Muscle of leg (tissue), 11 donors: Measurements from ENCODE around the gene WAC. TPM values are rescaled to one million over a fixed set of nuclear protein-coding genes. Genes with fewer than 3 reads are reported as not detected.
A peak's percentile ranks its signal among the peaks of the same experiment; 100 is the strongest.

Experiments
- DNase-seq: peaks from one replicate; pipeline ENCODE4 v3.0.0; 2013
- H3K27ac ChIP-seq: one replicate; pipeline ENCODE4 v1.5.1; 2013; ENCODE audit warnings: mild to moderate bottlenecking, low read length, control low read depth
- H3K27me3 ChIP-seq: one replicate; pipeline ENCODE4 v1.6.1; 2013; ENCODE audit warnings: low read length; ENCODE audit not compliant: control insufficient read depth, insufficient read depth
- H3K36me3 ChIP-seq: one replicate; pipeline ENCODE4 v1.6.1; 2013; ENCODE audit warnings: low read length; ENCODE audit not compliant: control insufficient read depth, insufficient read depth
- H3K4me1 ChIP-seq: one replicate; pipeline ENCODE4 v1.6.1; 2013; ENCODE audit warnings: low read length; ENCODE audit not compliant: control insufficient read depth, insufficient read depth
- H3K4me3 ChIP-seq: one replicate; pipeline ENCODE4 v1.5.1; 2013; ENCODE audit warnings: low read length, control low read depth
- H3K9me3 ChIP-seq: replicated peaks from 2 replicates; pipeline ENCODE4 v1.6.1; 2013; ENCODE audit warnings: low read depth, low read length; ENCODE audit not compliant: control insufficient read depth
- WGBS: methylation state at CpG from one replicate; pipeline ENCODE4 v1.1.5; 2013; ENCODE audit warnings: missing lambda C conversion rate; ENCODE audit not compliant: insufficient coverage; 5-methylcytosine and 5-hydroxymethylcytosine counted together
- polyA plus RNA-seq, 8 donors: library from polyadenylated mRNA; unstranded; fragments of 120-200 nt; gene quantifications; one replicate each; pipeline versions ENCODE4 v1.2.1 to v1.2.3, GENCODE V29; 2013; ENCODE audit warnings: inconsistent platforms in 1 of 8, low replicate concordance in 1 of 8; ENCODE audit not compliant: insufficient read length in 8 of 8, insufficient read depth in 1 of 8
- total RNA-seq: library from RNA; stranded (reverse); fragments of 120-200 nt; gene quantifications from one replicate; pipeline ENCODE4 v1.2.4, GENCODE V29; 2013

Gene WAC
- total and polyA plus RNA-seq, 9 donors: 50.5 to 92.6 (median 80.2) TPM

DNA sequence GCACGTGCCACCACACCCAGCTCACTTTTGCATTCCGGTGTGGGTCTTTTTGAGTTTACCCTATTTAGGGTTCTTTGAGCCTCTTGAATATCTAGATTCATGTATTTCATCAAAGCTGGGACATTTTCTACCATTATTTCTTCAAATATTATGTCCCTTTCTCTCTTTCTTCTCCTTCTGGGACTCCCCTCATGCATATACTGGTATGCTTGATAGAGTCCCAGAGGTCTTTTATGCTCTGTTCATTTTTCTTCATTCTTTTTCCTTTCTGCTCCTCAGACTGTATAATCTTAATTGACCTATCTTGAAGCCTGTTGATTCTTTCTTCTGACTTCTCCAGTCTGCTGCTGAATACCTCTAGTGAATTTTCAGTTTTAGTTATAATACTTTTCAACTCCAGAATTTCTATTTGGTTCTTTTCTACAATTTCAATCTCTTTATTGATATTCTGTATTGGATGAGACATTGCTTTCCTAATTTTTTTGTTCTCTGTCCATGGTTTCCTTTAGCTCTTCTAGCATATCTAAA is 9.1 kb upstream of the WAC start:
- Histone ChIP-seq H3K27ac (no peak overlapping the region), H3K27me3 (no peaks in the 10 kb centered on the region), H3K9me3 (peaks cover 24% of the 10 kb centered on the region), H3K4me1 (no peaks in the 10 kb centered on the region), H3K36me3 (peaks cover 20% of the 10 kb centered on the region), H3K4me3 (no peak overlapping the region)
- no peak for DNase-seq
- WGBS: no CpG with 5 or more reads among the region's 2 CpGs

DNA sequence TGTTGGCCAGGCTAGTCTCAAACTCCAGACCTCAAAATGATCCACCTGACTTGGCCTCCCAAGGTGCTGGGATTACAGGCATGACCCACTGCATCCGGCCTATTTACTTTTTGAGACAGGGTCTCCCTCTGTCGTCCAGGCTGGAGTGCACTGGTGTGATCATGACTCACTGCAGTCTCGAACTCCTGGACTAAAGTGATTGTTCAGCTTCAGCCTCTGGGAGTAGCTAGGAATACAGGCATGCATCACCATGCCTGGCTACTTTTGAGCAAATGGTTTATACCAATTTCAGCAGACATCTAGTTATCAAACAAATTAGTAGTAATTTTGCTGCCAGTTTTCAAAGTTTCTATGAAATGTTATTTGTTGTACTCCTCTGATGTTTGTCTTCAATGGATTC is 2.2 kb upstream of the WAC start:
- Histone ChIP-seq H3K9me3 (no peaks in the 10 kb centered on the region), H3K4me1 (peaks cover 5% of the 10 kb centered on the region), H3K36me3 (peaks cover 5% of the 10 kb centered on the region), H3K27ac (no peak overlapping the region), H3K27me3 (no peaks in the 10 kb centered on the region), H3K4me3 (no peak overlapping the region)
- DNase-seq: no peak
- WGBS: 53% methylated on average over 2 of the region's 3 CpGs

DNA sequence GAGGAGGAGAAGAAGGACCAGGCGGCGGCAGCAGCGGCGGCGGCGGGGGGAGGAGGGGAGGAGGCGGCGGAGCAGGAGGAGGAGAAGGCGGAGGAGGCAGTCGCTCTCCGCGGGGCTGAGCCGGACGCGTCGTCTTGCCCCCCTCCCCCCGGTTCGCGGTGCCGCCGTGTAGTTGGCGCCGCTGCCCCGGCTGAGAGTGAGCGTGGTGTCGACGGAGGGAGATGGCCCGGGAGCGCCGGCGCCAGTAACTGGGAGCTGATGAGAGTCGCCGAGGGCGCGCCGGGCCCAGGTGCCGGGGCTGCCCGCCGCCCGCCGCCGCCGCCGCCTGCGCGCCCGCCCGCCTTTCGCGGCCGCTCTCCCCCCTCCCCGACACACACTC is 257 bp downstream of the WAC start:
- H3K4me3 ChIP-seq: peak overlapping the region; percentile 66
- peaks cover 9% of the 10 kb centered on the region for H3K36me3 ChIP-seq
- H3K4me1 ChIP-seq: peaks cover 5% of the 10 kb centered on the region
- no peaks in the 10 kb centered on the region for H3K9me3 ChIP-seq
- WGBS: 1% methylated on average over 14 of the region's 52 CpGs
- H3K27me3 ChIP-seq: no peaks in the 10 kb centered on the region
- DNase-seq: no peak
- peak overlapping the region; percentile 100 for H3K27ac ChIP-seq

DNA sequence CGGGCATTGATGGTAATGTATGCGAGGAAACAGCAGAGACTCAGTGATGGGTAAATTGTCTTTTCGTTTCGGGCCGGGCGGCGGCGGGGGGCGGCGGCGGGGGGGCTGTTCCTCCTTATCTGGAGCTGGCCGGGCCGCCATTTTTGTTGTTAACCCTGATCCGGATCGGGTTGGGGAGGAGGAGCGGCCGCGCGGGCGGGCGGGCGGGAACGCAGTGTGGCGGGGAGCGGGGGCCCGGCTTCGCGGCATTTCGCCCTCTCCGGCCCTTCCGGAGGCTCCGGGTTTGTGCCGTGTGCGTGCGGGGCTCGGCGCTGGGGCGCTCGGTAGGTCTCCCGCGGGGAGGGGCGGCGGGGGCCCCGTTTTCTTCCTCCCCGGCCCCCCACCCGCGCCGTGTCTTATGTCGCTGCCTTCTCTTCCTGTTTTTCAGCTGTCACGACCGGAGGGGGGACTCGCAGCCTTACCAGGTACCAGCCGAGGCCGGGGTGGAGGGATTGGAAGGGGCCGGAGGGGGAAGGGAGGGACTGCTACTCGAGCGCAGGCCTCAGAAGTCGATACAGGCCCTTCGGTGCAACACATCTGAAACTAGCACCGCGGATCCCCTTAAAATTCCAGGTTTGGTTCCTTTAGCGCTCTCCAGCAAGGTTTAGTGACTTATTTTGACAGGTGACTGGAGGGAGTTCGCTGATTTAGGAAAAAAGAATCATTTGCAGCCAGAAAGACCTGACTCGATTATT is 820 bp downstream of the WAC start:
- DNase-seq: peak; percentile 82

DNA sequence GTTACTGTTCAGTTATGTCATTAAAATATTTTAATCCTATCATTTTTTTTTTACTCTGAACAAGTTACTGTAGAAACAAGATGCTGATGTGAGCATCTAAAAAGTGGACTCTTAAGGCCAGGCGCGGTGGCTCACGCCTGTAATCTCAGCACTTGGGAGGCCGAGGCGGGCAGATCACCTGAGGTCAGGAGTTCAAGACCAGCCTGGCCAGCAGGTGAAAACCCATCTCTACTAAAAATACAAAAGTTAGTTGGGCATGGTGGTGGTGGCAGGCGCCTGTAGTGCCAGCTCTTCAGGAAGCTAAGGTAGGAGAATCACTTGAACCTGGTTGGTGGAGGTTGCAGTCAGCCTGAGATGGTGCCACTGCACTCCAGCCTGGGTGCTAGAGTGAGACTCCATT is 2.9 kb downstream of the WAC start:
- DNase-seq: no peak
- Histone ChIP-seq H3K9me3 (no peaks in the 10 kb centered on the region), H3K27ac (no peak overlapping the region), H3K4me1 (peaks cover 3% of the 10 kb centered on the region), H3K36me3 (peaks cover 16% of the 10 kb centered on the region), H3K4me3 (no peak overlapping the region), H3K27me3 (no peaks in the 10 kb centered on the region)
- 96% methylated on average over 4 of the region's 6 CpGs for WGBS

More for the DNA sequence above, 820 bp downstream of the WAC start:
- under 1% methylated on average over 43 of the region's 64 CpGs for WGBS
- peaks cover 5% of the 10 kb centered on the region for H3K4me1 ChIP-seq
- H3K27ac ChIP-seq: peak overlapping the region; percentile 100
- no peaks in the 10 kb centered on the region for H3K9me3 ChIP-seq
- H3K36me3 ChIP-seq: peaks cover 13% of the 10 kb centered on the region
- H3K27me3 ChIP-seq: no peaks in the 10 kb centered on the region
- peak overlapping the region; percentile 66 for H3K4me3 ChIP-seq

DNA sequence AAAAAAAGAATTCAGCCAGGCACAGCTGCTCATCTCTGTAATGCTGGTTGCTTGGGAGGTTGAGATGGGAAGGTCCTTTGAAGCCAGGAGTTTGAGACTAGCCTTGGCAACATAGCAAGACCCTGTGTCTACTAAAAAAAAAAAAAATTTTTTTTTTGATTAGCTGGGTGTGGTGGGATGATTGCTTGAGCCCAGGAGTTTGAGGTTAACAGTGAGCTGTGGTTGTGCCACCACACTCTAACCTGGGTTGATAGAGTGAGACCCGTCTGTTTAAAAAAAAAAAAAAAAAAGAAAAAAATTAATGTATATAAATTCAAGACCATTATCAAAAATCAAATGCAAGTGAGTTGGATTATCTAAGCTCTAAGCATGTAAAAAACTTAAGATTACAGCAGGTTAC is 5.7 kb downstream of the WAC start:
- Histone ChIP-seq H3K36me3 (peaks cover 22% of the 10 kb centered on the region), H3K9me3 (no peaks in the 10 kb centered on the region), H3K4me1 (no peaks in the 10 kb centered on the region), H3K4me3 (no peak overlapping the region), H3K27me3 (no peaks in the 10 kb centered on the region), H3K27ac (no peak overlapping the region)
- no peak for DNase-seq
- WGBS: no CpG with 5 or more reads among the region's 1 CpG

DNA sequence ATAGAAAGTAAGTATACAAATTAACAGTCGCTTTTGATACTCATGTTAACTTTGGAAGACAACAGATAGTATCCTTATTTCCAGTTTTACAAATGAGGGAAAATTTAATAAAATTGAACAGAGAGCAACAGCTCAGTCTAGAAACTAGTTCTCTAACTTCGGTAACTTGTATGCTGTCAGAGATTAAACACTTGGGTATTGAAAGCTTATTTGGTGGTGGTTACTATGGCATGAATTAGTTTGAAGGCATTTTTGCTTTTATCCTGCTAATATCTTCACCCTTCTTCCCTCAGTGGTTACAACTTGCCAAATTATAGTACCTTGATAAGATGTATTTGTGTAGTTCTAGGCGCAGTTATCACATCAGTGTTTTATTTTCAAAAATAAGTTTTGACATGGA is 7.2 kb downstream of the WAC start:
- Histone ChIP-seq H3K27ac (no peak overlapping the region), H3K4me1 (no peaks in the 10 kb centered on the region), H3K9me3 (no peaks in the 10 kb centered on the region), H3K4me3 (no peak overlapping the region), H3K27me3 (no peaks in the 10 kb centered on the region), H3K36me3 (peaks cover 22% of the 10 kb centered on the region)
- no peak for DNase-seq
- no CpG with 5 or more reads among the region's 3 CpGs for WGBS

DNA sequence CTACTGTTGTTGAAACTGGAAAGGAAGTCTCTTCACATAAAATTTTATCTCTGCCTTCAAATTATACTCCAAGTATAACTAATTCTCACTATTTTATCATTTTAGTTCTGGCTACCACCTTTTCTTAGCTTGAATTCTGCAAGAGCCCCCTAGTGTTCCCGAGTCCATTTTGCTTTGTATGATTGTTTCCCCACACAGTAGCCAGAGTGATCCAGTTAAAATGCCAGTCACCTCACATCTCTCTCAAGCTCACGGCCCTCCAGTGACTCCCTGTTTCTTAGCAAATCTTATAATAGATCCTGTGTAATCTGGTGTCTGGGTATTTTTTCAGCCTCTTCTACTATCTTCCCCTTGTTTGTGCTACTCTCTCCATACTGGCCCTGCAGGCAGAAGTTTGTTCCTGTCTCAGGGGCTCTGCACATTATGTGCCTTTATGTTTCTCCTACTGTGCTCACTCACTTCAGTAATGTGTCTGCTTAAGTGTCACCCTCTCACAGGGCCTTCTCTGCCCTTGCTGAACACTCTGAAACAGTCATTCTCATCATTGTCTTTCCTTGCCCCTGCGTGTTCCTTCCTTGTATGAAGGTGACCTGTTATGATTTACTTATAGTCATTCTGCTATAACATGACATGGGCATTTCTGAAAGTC is 8.9 kb downstream of the WAC start:
- peaks cover 16% of the 10 kb centered on the region for H3K36me3 ChIP-seq
- no peak for DNase-seq
- no peaks in the 10 kb centered on the region for H3K9me3 ChIP-seq
- H3K27me3 ChIP-seq: no peaks in the 10 kb centered on the region
- no peak overlapping the region for H3K4me3 ChIP-seq
- no peaks in the 10 kb centered on the region for H3K4me1 ChIP-seq
- WGBS: 63% methylated on average over 1 of the region's 3 CpGs
- H3K27ac ChIP-seq: no peak overlapping the region

DNA sequence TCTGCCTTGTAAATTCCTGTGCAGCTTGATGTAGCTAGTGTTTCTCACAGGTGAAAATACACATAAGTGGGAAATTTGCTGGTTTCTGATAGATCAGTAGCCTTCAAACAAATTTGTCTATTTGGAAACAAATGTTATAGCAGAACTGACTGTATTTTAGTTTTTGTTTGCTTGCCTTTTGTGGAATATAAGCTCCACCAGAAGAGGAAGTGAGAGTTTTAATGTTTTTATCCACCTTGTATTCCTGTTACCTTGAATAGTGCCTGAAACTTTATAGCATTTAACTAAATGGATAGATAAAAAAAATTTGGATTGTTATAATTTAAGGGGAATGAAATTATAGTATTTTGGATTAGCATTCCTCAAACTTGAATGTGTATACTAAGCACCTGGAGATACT is 9.8 kb downstream of the WAC start:
- DNase-seq: no peak
- Histone ChIP-seq H3K27ac (no peak overlapping the region), H3K36me3 (peaks cover 13% of the 10 kb centered on the region), H3K4me3 (no peak overlapping the region), H3K4me1 (no peaks in the 10 kb centered on the region), H3K27me3 (no peaks in the 10 kb centered on the region), H3K9me3 (no peaks in the 10 kb centered on the region)

DNA sequence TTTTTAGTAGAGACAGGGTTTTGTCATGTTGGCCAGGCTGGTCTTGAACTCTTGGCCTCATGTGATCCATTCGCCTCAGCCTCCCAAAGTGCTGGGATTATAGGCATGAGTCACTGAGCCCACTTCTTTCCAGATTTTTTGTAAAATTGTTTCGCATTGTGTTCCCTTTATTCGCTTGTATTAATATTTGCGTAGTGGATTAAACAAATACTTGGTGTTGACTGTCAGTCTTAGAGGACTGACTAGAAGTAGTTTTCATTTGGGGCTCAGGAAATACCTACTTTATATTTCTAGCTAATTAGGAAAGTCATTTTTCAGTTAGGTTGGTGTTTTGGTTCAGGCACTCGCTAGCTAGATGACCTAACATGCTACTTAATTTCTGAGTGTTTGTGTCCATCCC is 11.1 kb downstream of the WAC start:
- no peak for DNase-seq
- Histone ChIP-seq H3K4me1 (no peaks in the 10 kb centered on the region), H3K27me3 (no peaks in the 10 kb centered on the region), H3K36me3 (peaks cover 13% of the 10 kb centered on the region), H3K9me3 (no peaks in the 10 kb centered on the region), H3K4me3 (no peak overlapping the region), H3K27ac (no peak overlapping the region)
- 88% methylated on average over 2 of the region's 5 CpGs for whole genome bisulfite sequencing
